ENCODE data around the gene MOB3B. TPM values are rescaled to one million over a fixed set of nuclear protein-coding genes. Genes with fewer than 3 reads are reported as not detected.
A peak's percentile ranks its signal among the peaks of the same experiment; 100 is the strongest.

The MOB3B gene
- total RNA-seq, 1 experiment from 2014 or later: 0.03 TPM

GRCh38 chr9:27333241-27334052, 196.2 kb downstream of the MOB3B start:
- BruUV-seq (replicated peaks): no TSS peak

GRCh38 chr9:27331393-27331792, 198.2 kb downstream of the MOB3B start:
- ATAC-seq: no peak
- POLR2A ChIA-PET: no interaction called here
- H3K27me3 ChIP-seq (ENCODE audit: control insufficient read depth, insufficient read depth, low read length): no peaks in the 10 kb centered on the region
- no peaks in the 10 kb centered on the region for H3K36me3 ChIP-seq (ENCODE audit: control insufficient read depth, insufficient read depth, low read length)
- TF ChIP-seq REST (IDR thresholded peaks at IDR 0.05; ENCODE audit: insufficient read depth in 1 of 2, low read depth in 2 of 2, low read length in 1 of 2): no peak
- no peak for TF ChIP-seq TCF7L2 (IDR thresholded peaks at IDR 0.05; ENCODE audit: low read depth, low read length)
- TF ChIP-seq POLR2AphosphoS5 (IDR thresholded peaks at IDR 0.05; ENCODE audit: low read depth, low read length): no peak
- no peak for TF ChIP-seq CTCF (IDR thresholded peaks at IDR 0.05)
- no peak for DNase-seq (ENCODE audit: low read depth, low spot score)
- no peak overlapping the region for H3K4me3 ChIP-seq (ENCODE audit: low read depth in 2 of 2, low read length in 2 of 2)
- no peaks in the 10 kb centered on the region for H3K9me3 ChIP-seq (ENCODE audit: control insufficient read depth, insufficient read depth, low read depth, low read length)
- BruUV-seq (replicated peaks): no TSS peak
- CTCF ChIA-PET: no interaction called here
- in situ Hi-C loops (cut with HindIII; ENCODE audit: low pct_unique_long_range_greater_than_20kb, low sequenced_read_pairs) (no loop called here), intact Hi-C loops (cut with micrococcal nuclease; ENCODE audit: unreplicated experiment) (loop anchor here (5.0 kb wide), 1 partner anchor 201 kb away; no protein-coding TSS in a partner anchor)
- no peak overlapping the region for H3K27ac ChIP-seq (ENCODE audit: low read length)
- no peaks in the 10 kb centered on the region for H3K4me1 ChIP-seq (ENCODE audit: control insufficient read depth, insufficient read depth, low read length)

More at GRCh38 chr9:27333241-27334052, 196.2 kb downstream of the MOB3B start:
- in situ Hi-C loops (cut with HindIII; ENCODE audit: low pct_unique_long_range_greater_than_20kb, low sequenced_read_pairs) (no loop called here), intact Hi-C loops (cut with micrococcal nuclease; ENCODE audit: unreplicated experiment) (loop anchor here (5.0 kb wide), 1 partner anchor 199 kb away; no protein-coding TSS in a partner anchor)
- peak; percentile 35 for DNase-seq (ENCODE audit: low read depth, low spot score)
- TF ChIP-seq TCF7L2 (IDR thresholded peaks at IDR 0.05; ENCODE audit: low read depth, low read length): no peak
- TF ChIP-seq SIN3A (IDR thresholded peaks at IDR 0.05; ENCODE audit: borderline replicate concordance, insufficient read depth, low read depth, low read length): no peak
- TF ChIP-seq CTCF (IDR thresholded peaks at IDR 0.05): peak; percentile 57
- no peak for TF ChIP-seq REST (IDR thresholded peaks at IDR 0.05; ENCODE audit: insufficient read depth in 1 of 2, low read depth in 2 of 2, low read length in 1 of 2)
- TF ChIP-seq POLR2AphosphoS5 (IDR thresholded peaks at IDR 0.05; ENCODE audit: low read depth, low read length): no peak
- ChIA-PET POLR2A (no interaction called here), CTCF (no interaction called here)
- H3K36me3 ChIP-seq (ENCODE audit: control insufficient read depth, insufficient read depth, low read length): no peaks in the 10 kb centered on the region
- ATAC-seq: no peak
- no peak overlapping the region for H3K4me3 ChIP-seq (ENCODE audit: low read depth in 2 of 2, low read length in 2 of 2)
- no peak overlapping the region for H3K27ac ChIP-seq (ENCODE audit: low read length)
- no peaks in the 10 kb centered on the region for H3K9me3 ChIP-seq (ENCODE audit: control insufficient read depth, insufficient read depth, low read depth, low read length)
- no peaks in the 10 kb centered on the region for H3K27me3 ChIP-seq (ENCODE audit: control insufficient read depth, insufficient read depth, low read length)
- H3K4me1 ChIP-seq (ENCODE audit: control insufficient read depth, insufficient read depth, low read length): no peaks in the 10 kb centered on the region

All from Panc1 (cell line).